Measurements from ENCODE around the gene ATP9B.

GRCh38 chr18:79102886-79103285 lies 33.7 kb downstream of the ATP9B start:
- TF ChIP-seq CTCF (conservative IDR thresholded peaks at IDR 0.05) (no peak), ZFX (IDR thresholded peaks at IDR 0.05) (no peak)
